Testis (tissue), 3 donors: ENCODE measurements around the gene RGS6. TPM values are rescaled to one million over a fixed set of nuclear protein-coding genes. Genes with fewer than 3 reads are reported as not detected.

Experiments
- DNase-seq: peaks from one replicate; pipeline ENCODE4 v3.0.0-alpha.2; 2019
- H3K27ac ChIP-seq, 2 donors: fragments of 200-600 bp; sonication (generic); one replicate each; pipeline ENCODE4 v1.5.1; 2019
- H3K27me3 ChIP-seq: fragments of 200-600 bp; sonication (generic); one replicate; pipeline ENCODE4 v1.5.1; 2019
- H3K36me3 ChIP-seq: fragments of 200-600 bp; sonication (generic); one replicate; pipeline ENCODE4 v1.5.1; 2017; ENCODE audit warnings: low read depth; ENCODE audit errors: missing control alignments
- H3K4me1 ChIP-seq: fragments of 200-600 bp; sonication (generic); one replicate; pipeline ENCODE4 v1.5.1; 2019
- H3K4me3 ChIP-seq, 2 donors: fragments of 200-600 bp; sonication (generic); one replicate each; pipeline ENCODE4 v1.5.1; 2017 to 2019
- H3K9me3 ChIP-seq: fragments of 200-600 bp; sonication (generic); one replicate; pipeline ENCODE4 v1.5.1; 2017
- CTCF ChIP-seq, 3 experiments: fragments of 450-650 bp in 2 of 3; fragments of 200-600 bp in 1 of 3; sonication (generic) in 1 of 3; IDR thresholded peaks; one replicate each; pipeline ENCODE4 v1.5.1; 2016 to 2019; ENCODE audit warnings: antibody characterized with exemption in 3 of 3, mild to moderate bottlenecking in 2 of 3, moderate library complexity in 1 of 3
- POLR2A ChIP-seq: fragments of 450-650 bp; IDR thresholded peaks from one replicate; pipeline ENCODE4 v1.6.1; 2017; ENCODE audit warnings: antibody characterized with exemption, mild to moderate bottlenecking, moderate library complexity
- WGBS, 2 donors: methylation state at CpG; one replicate each; pipeline ENCODE4 v1.1.5; 2018; 5-methylcytosine and 5-hydroxymethylcytosine counted together
- intact Hi-C: fragments of 100-400 bp; cut with DNase I; formaldehyde crosslinking; loops from one replicate; pipeline ENCODE4 v1.15.1; 2023; ENCODE audit warnings: low total_unique reads
- polyA plus RNA-seq: library from polyadenylated mRNA; stranded (reverse); fragments of 350-450 nt; fragmentation: Illumina TruSeq; extraction: RNeasy Lipid Tissue Mini Kit (QIAGEN cat#74804); gene quantifications from one replicate; pipeline ENCODE4 v1.2.3, GENCODE V29; 2014; ENCODE audit warnings: low read depth, low replicate concordance; ENCODE audit not compliant: insufficient read depth
- total RNA-seq, 2 donors: library from RNA; depleted of rRNA; stranded (reverse); fragments of >200 nt; gene quantifications; one replicate each; pipeline ENCODE4 v1.2.3, GENCODE V29; 2016

RGS6 gene
- total and polyA plus RNA-seq, 3 donors from 2014 or later: 6.3 to 21.3 (median 16.0) TPM

DNA sequence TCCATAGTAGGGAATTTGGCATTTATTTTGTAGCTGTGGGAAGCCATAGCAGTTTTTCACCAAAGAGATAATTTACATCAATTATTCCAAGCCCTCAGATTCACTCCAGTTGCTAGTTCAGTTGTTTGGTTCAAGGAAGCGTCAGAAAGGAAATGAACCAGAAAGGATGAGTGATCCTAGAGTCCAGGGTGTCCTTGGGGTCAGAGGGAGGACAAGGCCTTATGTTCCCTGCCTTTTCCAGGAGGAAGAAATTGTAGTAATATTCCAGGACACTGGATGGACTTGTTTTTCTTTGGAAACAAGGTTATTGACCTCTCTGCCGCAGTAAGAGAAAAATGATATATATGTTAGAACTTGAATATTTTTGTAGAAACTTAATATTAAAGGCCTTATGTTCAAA, 409.5 kb downstream of the RGS6 start:
- Histone ChIP-seq H3K9me3 (no peaks in the 10 kb centered on the region), H3K27me3 (no peaks in the 10 kb centered on the region), H3K27ac (no peak overlapping the region), H3K4me1 (no peaks in the 10 kb centered on the region), H3K4me3 (no peak overlapping the region), H3K36me3 (no peaks in the 10 kb centered on the region)
- TF ChIP-seq POLR2A: no peak
- TF ChIP-seq CTCF (IDR thresholded peaks at IDR 0.05): no peak
- intact Hi-C loops: no loop called here
- WGBS, 2 donors: 58 to 59% methylated on average over 2 of the region's 2 CpGs
- DNase-seq: no peak

DNA sequence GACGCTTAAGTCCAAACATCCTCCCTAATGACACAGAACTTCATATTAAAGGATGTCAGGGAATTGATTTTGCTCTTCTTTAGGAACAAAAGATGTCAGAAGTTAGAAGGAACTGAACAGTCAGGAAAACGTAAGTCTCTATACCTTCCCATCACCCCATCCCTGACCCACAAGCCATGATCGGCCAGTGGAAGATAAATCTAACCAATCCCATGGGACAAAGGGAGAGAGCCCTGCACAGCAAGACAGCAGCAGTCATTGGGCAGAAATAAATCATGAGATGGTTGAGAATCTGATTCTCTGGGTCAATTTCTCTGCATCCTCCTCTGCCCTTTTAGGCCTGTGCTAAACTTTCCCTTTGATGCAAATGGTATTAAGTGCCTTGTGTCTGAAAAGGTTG, 414.9 kb downstream of the RGS6 start:
- TF ChIP-seq CTCF (IDR thresholded peaks at IDR 0.05): no peak
- no peak for TF ChIP-seq POLR2A
- no peaks in the 10 kb centered on the region for H3K4me1 ChIP-seq
- no peaks in the 10 kb centered on the region for H3K27me3 ChIP-seq
- H3K27ac ChIP-seq: no peak overlapping the region
- intact Hi-C loops: no loop called here
- no peak overlapping the region for H3K4me3 ChIP-seq
- H3K9me3 ChIP-seq: no peaks in the 10 kb centered on the region
- H3K36me3 ChIP-seq: no peaks in the 10 kb centered on the region
- WGBS, 2 donors: 58 to 82% methylated on average over 3 of the region's 3 CpGs
- DNase-seq: no peak

- intact Hi-C loops: no loop called here
- H3K4me1 ChIP-seq: no peaks in the 10 kb centered on the region
- no peaks in the 10 kb centered on the region for H3K36me3 ChIP-seq
- TF ChIP-seq CTCF (IDR thresholded peaks at IDR 0.05) (no peak), POLR2A (no peak)
- no peak overlapping the region for H3K4me3 ChIP-seq
- no peaks in the 10 kb centered on the region for H3K9me3 ChIP-seq
- 88 to 91% methylated on average over 1 of the region's 1 CpG for WGBS, 2 donors
- no peaks in the 10 kb centered on the region for H3K27me3 ChIP-seq
- no peak for DNase-seq
- H3K27ac ChIP-seq: no peak overlapping the region
These were observed 418.0 kb downstream of the RGS6 start for GRCh38 chr14:72350215-72350614.

GRCh38 chr14:72352012-72352411, 419.8 kb downstream of the RGS6 start:
- intact Hi-C loops: no loop called here
- no peaks in the 10 kb centered on the region for H3K36me3 ChIP-seq
- no peak for TF ChIP-seq POLR2A
- no peak for TF ChIP-seq CTCF (IDR thresholded peaks at IDR 0.05)
- H3K4me3 ChIP-seq: no peak overlapping the region
- DNase-seq: no peak
- H3K27me3 ChIP-seq: no peaks in the 10 kb centered on the region
- no peaks in the 10 kb centered on the region for H3K9me3 ChIP-seq
- 90 to 96% methylated on average over 2 of the region's 2 CpGs for WGBS, 2 donors
- H3K27ac ChIP-seq: no peak overlapping the region
- no peaks in the 10 kb centered on the region for H3K4me1 ChIP-seq

DNA sequence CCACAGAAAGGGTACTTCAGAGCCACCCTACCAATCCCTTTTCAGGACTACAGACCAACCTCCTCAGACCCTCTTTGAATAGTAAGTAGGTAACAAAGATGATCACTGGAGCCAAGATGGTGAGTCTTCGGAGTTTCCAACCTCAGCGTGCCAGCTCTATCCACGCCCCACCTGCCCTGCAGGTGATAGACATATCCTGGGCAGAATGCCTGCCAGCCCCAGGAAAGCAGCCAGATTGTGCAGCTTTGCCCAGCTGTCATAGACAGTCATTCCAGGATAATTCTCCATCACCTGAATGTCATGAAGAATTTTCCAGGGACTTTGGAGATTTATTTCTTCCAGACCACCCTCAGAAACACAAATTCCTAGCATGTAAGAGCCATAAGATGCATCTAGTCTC, 434.4 kb downstream of the RGS6 start:
- H3K36me3 ChIP-seq: no peaks in the 10 kb centered on the region
- intact Hi-C loops: no loop called here
- no peak for DNase-seq
- no peak overlapping the region for H3K27ac ChIP-seq
- H3K27me3 ChIP-seq: no peaks in the 10 kb centered on the region
- TF ChIP-seq POLR2A (no peak), CTCF (IDR thresholded peaks at IDR 0.05) (no peak)
- no peaks in the 10 kb centered on the region for H3K4me1 ChIP-seq
- WGBS, 2 donors: 94 to 98% methylated on average over 2 to 3 of the region's 3 CpGs
- no peaks in the 10 kb centered on the region for H3K9me3 ChIP-seq
- H3K4me3 ChIP-seq: no peak overlapping the region
